GM12873 (cell line): Measurements from ENCODE around the gene LUC7L3.

Source experiments
- CTCF ChIP-seq: IDR thresholded peaks from 2 replicates; pipeline ENCODE4 v1.5.1; 2012; ENCODE audit warnings: low read depth, mild to moderate bottlenecking, moderate library complexity, low read length, control low read depth; ENCODE audit not compliant: insufficient read depth; ENCODE audit errors: missing control alignments

The LUC7L3 gene

GRCh38 chr17:50805486-50805885 lies 86.1 kb downstream of the LUC7L3 start:
- no peak for TF ChIP-seq CTCF
